Subcutaneous abdominal adipose tissue (tissue), 5 donors: ENCODE data around the gene MST1.
A peak's percentile ranks its signal among the peaks of the same experiment; 100 is the strongest.

ENCODE experiments used
- H3K27ac ChIP-seq: one replicate; pipeline ENCODE4 v1.7.0; 2013; ENCODE audit warnings: low read depth, mild to moderate bottlenecking, inconsistent platforms, low read length, moderate library complexity
- H3K27me3 ChIP-seq, 5 donors: one replicate each; pipeline ENCODE4 v1.7.0; 2013; ENCODE audit warnings: low read length in 5 of 5, inconsistent platforms in 1 of 5; ENCODE audit not compliant: control insufficient read depth in 5 of 5, insufficient read depth in 4 of 5
- H3K36me3 ChIP-seq, 5 donors: one replicate each; pipeline ENCODE4 v1.7.0; 2013; ENCODE audit warnings: low read length in 5 of 5; ENCODE audit not compliant: control insufficient read depth in 5 of 5, insufficient read depth in 5 of 5
- H3K4me1 ChIP-seq, 5 donors: one replicate each; pipeline ENCODE4 v1.7.0; 2013; ENCODE audit warnings: low read length in 5 of 5, mild to moderate bottlenecking in 3 of 5, moderate library complexity in 1 of 5; ENCODE audit not compliant: control insufficient read depth in 5 of 5, insufficient read depth in 5 of 5
- H3K4me3 ChIP-seq, 5 donors: one replicate each; pipeline ENCODE4 v1.7.0; 2013; ENCODE audit warnings: low read length in 5 of 5, low read depth in 1 of 5
- H3K9ac ChIP-seq, 5 donors: one replicate each; pipeline ENCODE4 v1.7.0; 2013; ENCODE audit warnings: low read length in 5 of 5, mild to moderate bottlenecking in 4 of 5, moderate library complexity in 3 of 5
- H3K9me3 ChIP-seq, 5 donors: one replicate each; pipeline ENCODE4 v1.7.0; 2013; ENCODE audit warnings: low read length in 5 of 5; ENCODE audit not compliant: control insufficient read depth in 5 of 5
- donor health status: healthy.
- donor health status: healthy.
- donor health status: healthy.
- donor health status: healthy.
- donor health status: healthy.

MST1 gene

GRCh38 chr3:49689046-49689907, at the start of gene MST1, which contains the start of gene RNF123:
TSS of gene MST1 (minus strand) at chr3:49689474. CDS start at chr3:49688691, 783 bp downstream.
TSS of gene RNF123 (plus strand) at chr3:49689557. CDS start at chr3:49691166, 1,609 bp downstream.
- Histone ChIP-seq H3K27me3 (peaks cover 0 to 3% (median 0%) of the 10 kb centered on the region in 5 donors), H3K36me3 (peaks cover 0 to 6% (median 2%) of the 10 kb centered on the region in 5 donors), H3K9me3 (no peaks in the 10 kb centered on the region), H3K4me3 (peak within 1 kb of the TSS; percentile 85 to 97 (median 93)), H3K27ac (peak within 1 kb of the TSS; percentile 54), H3K9ac (peak within 1 kb of the TSS; percentile 68 to 99 (median 97)), H3K4me1 (peaks cover 0 to 41% (median 32%) of the 10 kb centered on the region in 5 donors)

- Histone ChIP-seq H3K9me3 (no peaks in the 10 kb centered on the region), H3K36me3 (peaks cover 14 to 55% (median 37%) of the 10 kb centered on the region in 5 donors), H3K27ac (no peak overlapping the region), H3K4me1 (no peaks in the 10 kb centered on the region), H3K4me3 (no peak overlapping the region), H3K9ac (no peak overlapping the region), H3K27me3 (no peaks in the 10 kb centered on the region)
Measured at GRCh38 chr3:49738067-49738713, 48.9 kb upstream of the MST1 start.

GRCh38 chr3:49734752-49735151, 45.5 kb upstream of the MST1 start:
- Histone ChIP-seq H3K27me3 (no peaks in the 10 kb centered on the region), H3K36me3 (peaks cover 14 to 75% (median 61%) of the 10 kb centered on the region in 5 donors), H3K27ac (no peak overlapping the region), H3K9me3 (no peaks in the 10 kb centered on the region), H3K4me3 (no peak overlapping the region), H3K9ac (no peak overlapping the region), H3K4me1 (no peaks in the 10 kb centered on the region)

GRCh38 chr3:49733551-49733950, 44.3 kb upstream of the MST1 start:
- Histone ChIP-seq H3K4me1 (no peaks in the 10 kb centered on the region), H3K4me3 (no peak overlapping the region), H3K27ac (no peak overlapping the region), H3K36me3 (peaks cover 14 to 71% (median 61%) of the 10 kb centered on the region in 5 donors), H3K9ac (no peak overlapping the region), H3K9me3 (no peaks in the 10 kb centered on the region), H3K27me3 (no peaks in the 10 kb centered on the region)

GRCh38 chr3:49732597-49732996, 43.3 kb upstream of the MST1 start:
- H3K27me3 ChIP-seq, result no peaks in the 10 kb centered on the region
- no peak overlapping the region for H3K4me3 ChIP-seq
- H3K4me1 ChIP-seq, result no peaks in the 10 kb centered on the region
- peaks cover 14 to 68% (median 57%) of the 10 kb centered on the region in 5 donors for H3K36me3 ChIP-seq
- no peak overlapping the region for H3K9ac ChIP-seq
- no peak overlapping the region for H3K27ac ChIP-seq
- H3K9me3 ChIP-seq, result no peaks in the 10 kb centered on the region

DNA sequence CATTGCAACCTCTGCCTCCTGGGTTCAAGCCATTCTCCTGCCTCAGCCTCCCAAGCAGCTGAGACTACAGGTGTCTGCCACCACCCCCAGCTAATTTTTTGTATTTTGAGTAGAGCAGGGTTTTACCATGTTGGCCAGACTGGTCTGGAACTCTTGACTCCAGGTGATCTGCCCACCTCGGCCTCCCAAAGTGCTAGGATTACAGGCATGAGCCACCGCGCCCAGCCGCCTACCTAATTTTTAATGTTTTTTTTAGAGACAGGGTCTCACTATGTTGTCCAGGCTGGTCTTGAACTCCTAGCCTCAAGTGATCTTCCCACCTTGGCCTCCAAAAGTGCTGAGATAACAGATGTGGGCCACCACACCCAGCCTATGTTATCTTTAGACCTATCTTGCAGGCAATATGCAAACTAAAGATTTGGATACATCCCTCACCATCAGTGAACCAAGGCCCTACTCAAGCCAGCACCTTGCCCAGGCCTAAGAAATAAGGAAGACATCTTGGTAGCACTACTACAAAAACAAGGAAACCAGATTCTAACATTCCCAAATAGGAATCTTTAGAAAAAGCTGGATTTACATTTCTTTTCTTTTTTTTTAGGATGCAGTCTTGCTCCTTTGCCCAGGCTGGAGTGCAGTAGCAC, 40.8 kb upstream of the MST1 start:
- Histone ChIP-seq H3K36me3 (peaks cover 4 to 73% (median 62%) of the 10 kb centered on the region in 5 donors), H3K9ac (no peak overlapping the region), H3K27ac (no peak overlapping the region), H3K9me3 (no peaks in the 10 kb centered on the region), H3K4me3 (no peak overlapping the region), H3K4me1 (no peaks in the 10 kb centered on the region), H3K27me3 (no peaks in the 10 kb centered on the region)

DNA sequence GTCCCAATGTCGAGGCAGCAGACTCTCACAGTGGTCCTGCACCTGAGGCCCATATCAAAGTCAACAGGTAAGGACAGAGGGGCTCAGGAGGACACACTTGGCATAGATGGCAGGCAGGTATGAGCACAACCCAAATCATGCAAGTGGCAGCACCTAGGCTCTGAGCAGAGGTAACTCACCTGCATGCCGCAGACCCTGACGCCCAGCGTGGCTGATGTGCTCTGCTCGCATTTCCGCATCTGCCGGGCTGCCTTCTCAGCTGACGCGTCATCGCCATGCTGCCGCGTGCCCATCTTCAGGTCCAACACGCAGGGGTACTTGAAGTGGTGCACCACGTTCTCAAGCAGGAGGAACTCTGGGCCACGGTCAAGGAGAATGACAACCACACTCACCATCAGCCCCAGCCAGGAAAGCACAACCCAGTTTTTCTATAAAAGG, 38.7 kb upstream of the MST1 start:
- no peak overlapping the region for H3K4me3 ChIP-seq
- H3K9me3 ChIP-seq, result no peaks in the 10 kb centered on the region
- no peak overlapping the region for H3K9ac ChIP-seq
- peaks cover 3 to 17% (median 16%) of the 10 kb centered on the region in 5 donors for H3K4me1 ChIP-seq
- H3K27me3 ChIP-seq, result no peaks in the 10 kb centered on the region
- H3K27ac ChIP-seq, result no peak overlapping the region
- peaks cover 0 to 59% (median 51%) of the 10 kb centered on the region in 5 donors for H3K36me3 ChIP-seq

DNA sequence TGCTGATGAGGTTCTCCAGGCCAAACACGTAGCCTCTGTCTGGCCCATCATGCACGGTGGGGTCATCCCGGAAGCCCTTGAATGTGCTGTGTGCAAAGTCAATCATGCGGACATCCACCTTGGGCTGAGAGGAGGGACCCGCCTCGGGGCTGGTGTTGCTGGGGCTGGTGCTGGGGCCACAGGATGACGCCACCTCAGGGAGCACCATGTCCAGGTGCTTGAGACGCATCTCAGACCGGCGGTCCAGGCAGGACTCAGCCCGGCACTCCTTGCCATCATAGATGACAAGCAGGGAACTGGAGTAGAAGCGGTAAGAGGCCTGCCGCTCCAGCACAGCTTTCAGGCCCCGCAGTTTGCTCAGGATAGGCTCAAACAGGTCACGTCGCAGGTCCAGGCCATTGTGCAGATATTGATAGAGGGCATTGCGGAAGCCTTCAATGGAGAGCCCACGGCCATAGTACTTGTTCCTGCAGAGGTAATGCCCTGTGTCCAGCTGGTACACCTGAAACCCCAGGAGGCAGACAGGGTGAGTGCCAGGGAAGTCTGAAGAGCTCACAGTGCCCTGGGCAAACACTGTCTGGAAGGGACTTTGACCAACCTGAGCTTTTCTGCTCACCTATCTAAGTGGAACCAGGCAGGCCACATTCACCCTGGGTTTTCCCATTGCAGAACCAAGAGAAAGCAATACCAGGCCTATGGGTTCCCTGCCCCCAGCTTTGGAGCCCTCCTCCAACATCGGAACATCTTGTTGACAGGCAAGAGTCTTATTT, 38.1 kb upstream of the MST1 start:
- Histone ChIP-seq H3K27ac (no peak overlapping the region), H3K36me3 (peaks cover 0 to 54% (median 49%) of the 10 kb centered on the region in 5 donors), H3K4me3 (no peak overlapping the region), H3K9ac (no peak overlapping the region), H3K9me3 (no peaks in the 10 kb centered on the region), H3K4me1 (peaks cover 8 to 23% (median 22%) of the 10 kb centered on the region in 5 donors), H3K27me3 (no peaks in the 10 kb centered on the region)

GRCh38 chr3:49725906-49726681, 36.8 kb upstream of the MST1 start:
- Histone ChIP-seq H3K4me1 (peaks cover 8 to 27% (median 22%) of the 10 kb centered on the region in 5 donors), H3K9ac (peak overlapping the region in 1 of 5 donors; percentile 10), H3K36me3 (peaks cover 0 to 54% (median 50%) of the 10 kb centered on the region in 5 donors)

More at GRCh38 chr3:49725906-49726681, 36.8 kb upstream of the MST1 start:
- no peak overlapping the region for H3K4me3 ChIP-seq
- no peak overlapping the region for H3K27ac ChIP-seq
- no peaks in the 10 kb centered on the region for H3K27me3 ChIP-seq
- no peaks in the 10 kb centered on the region for H3K9me3 ChIP-seq
